HEK293 (cell line): ENCODE results near the gene WDR18.

Experiments used
- CTCF ChIA-PET: fragments of 350-600 bp; formaldehyde crosslinking; extraction: SDS; loops from one replicate; lab custom pipeline; 2021; ENCODE audit warnings: antibody characterized with exemption; lab: Yijun Ruan, JAX
- POLR2A ChIA-PET: fragments of 300-600 bp; formaldehyde crosslinking; extraction: SDS; loops from one replicate; lab custom pipeline; 2020; ENCODE audit warnings: antibody characterized with exemption, inconsistent platforms; lab: Yijun Ruan, JAX
- H3K27ac ChIP-seq: fragments of 200-500 bp; sonication (Bioruptor generic); 2 replicates; pipeline ENCODE4 v1.5.1; 2014; ENCODE audit warnings: low read depth, low read length, control low read depth, inconsistent platforms; ENCODE audit errors: extremely low read depth
- H3K36me3 ChIP-seq, 2 experiments: fragments of 200-500 bp in 1 of 2; sonication (Bioruptor generic) in 1 of 2; 1 replicate in 1 of 2; 2 replicates in 1 of 2; pipeline ENCODE4 v1.5.1; 2014 to 2017; ENCODE audit warnings: inconsistent platforms in 2 of 2, low read length in 2 of 2; ENCODE audit not compliant: control insufficient read depth in 2 of 2, insufficient read depth in 1 of 2
- H3K4me1 ChIP-seq: fragments of 200-500 bp; sonication (Bioruptor generic); 2 replicates; pipeline ENCODE4 v1.5.1; 2014; ENCODE audit warnings: mild to moderate bottlenecking, low read length, inconsistent platforms; ENCODE audit not compliant: control insufficient read depth, insufficient read depth
- H3K4me3 ChIP-seq: 2 replicates; pipeline ENCODE4 v1.5.1; 2011; ENCODE audit warnings: low read depth, mild to moderate bottlenecking, control low read depth, low read length, moderate library complexity
- H3K9me3 ChIP-seq: fragments of 200-500 bp; sonication (Bioruptor generic); 2 replicates; pipeline ENCODE4 v1.5.1; 2014; ENCODE audit warnings: low read depth, low read length, inconsistent platforms; ENCODE audit not compliant: control insufficient read depth, insufficient read depth
- FEZF1 ChIP-seq: fragments of 450-650 bp; formaldehyde crosslinking; IDR thresholded peaks from 2 replicates; pipeline ENCODE4 v1.5.1; 2016; ENCODE audit warnings: missing biosample characterization, missing genetic modification characterization
- IKZF3 ChIP-seq: fragments of 450-650 bp; IDR thresholded peaks from 2 replicates; pipeline ENCODE4 v1.5.0; 2018; ENCODE audit warnings: missing biosample characterization, mild to moderate bottlenecking, missing genetic modification characterization, moderate library complexity
- REPIN1 ChIP-seq: fragments of 450-650 bp; formaldehyde crosslinking; IDR thresholded peaks from 2 replicates; pipeline ENCODE4 v1.5.1; 2017; ENCODE audit warnings: missing biosample characterization, missing genetic modification characterization, low read depth
- SCRT2 ChIP-seq: fragments of 450-650 bp; formaldehyde crosslinking; IDR thresholded peaks from 2 replicates; pipeline ENCODE4 v1.5.1; 2016; ENCODE audit warnings: missing biosample characterization, missing genetic modification characterization
- TSHZ1 ChIP-seq: fragments of 450-650 bp; formaldehyde crosslinking; IDR thresholded peaks from 2 replicates; pipeline ENCODE4 v1.5.1; 2016; ENCODE audit warnings: missing biosample characterization, missing genetic modification characterization, borderline replicate concordance
- ZBTB10 ChIP-seq: fragments of 450-650 bp; formaldehyde crosslinking; IDR thresholded peaks from 2 replicates; pipeline ENCODE4 v1.5.1; 2016; ENCODE audit warnings: missing biosample characterization, missing genetic modification characterization
- ZBTB11 ChIP-seq: fragments of 450-650 bp; formaldehyde crosslinking; conservative IDR thresholded peaks from 2 replicates; pipeline ENCODE4 v1.5.1; 2016; ENCODE audit warnings: low read depth, missing biosample characterization, missing genetic modification characterization
- ZBTB8A ChIP-seq: fragments of 450-650 bp; formaldehyde crosslinking; IDR thresholded peaks from 2 replicates; pipeline ENCODE4 v1.5.1; 2016; ENCODE audit warnings: missing biosample characterization, missing genetic modification characterization
- ZNF121 ChIP-seq: fragments of 450-650 bp; formaldehyde crosslinking; IDR thresholded peaks from 2 replicates; pipeline ENCODE4 v1.5.1; 2016; ENCODE audit warnings: missing biosample characterization, missing genetic modification characterization
- ZNF292 ChIP-seq: fragments of 450-650 bp; formaldehyde crosslinking; IDR thresholded peaks from 2 replicates; pipeline ENCODE4 v1.5.1; 2016; ENCODE audit warnings: low read depth, missing biosample characterization, missing genetic modification characterization, borderline replicate concordance
- ZNF324 ChIP-seq: fragments of 450-650 bp; formaldehyde crosslinking; IDR thresholded peaks from 2 replicates; pipeline ENCODE4 v1.5.1; 2016; ENCODE audit warnings: missing biosample characterization, missing genetic modification characterization
- ZNF561 ChIP-seq: fragments of 450-650 bp; IDR thresholded peaks from 2 replicates; pipeline ENCODE4 v1.5.1; 2018; ENCODE audit warnings: missing biosample characterization, missing genetic modification characterization, borderline replicate concordance
- ZNF610 ChIP-seq: fragments of 450-650 bp; formaldehyde crosslinking; IDR thresholded peaks from 2 replicates; pipeline ENCODE4 v1.5.1; 2016; ENCODE audit warnings: missing biosample characterization, missing genetic modification characterization, borderline replicate concordance
- ZNF629 ChIP-seq: fragments of 450-650 bp; formaldehyde crosslinking; IDR thresholded peaks from 2 replicates; pipeline ENCODE4 v1.5.1; 2017; ENCODE audit warnings: missing biosample characterization, missing genetic modification characterization
- ZNF658 ChIP-seq: fragments of 450-650 bp; formaldehyde crosslinking; IDR thresholded peaks from 2 replicates; pipeline ENCODE4; 2016; ENCODE audit warnings: missing biosample characterization, missing genetic modification characterization
- ZNF701 ChIP-seq: fragments of 450-650 bp; formaldehyde crosslinking; IDR thresholded peaks from 2 replicates; pipeline ENCODE4 v1.5.1; 2016; ENCODE audit warnings: missing biosample characterization, missing genetic modification characterization
- ZNF776 ChIP-seq: fragments of 450-650 bp; formaldehyde crosslinking; IDR thresholded peaks from 2 replicates; pipeline ENCODE4 v1.5.0; 2017; ENCODE audit warnings: missing biosample characterization, missing genetic modification characterization, borderline replicate concordance
- ZNF843 ChIP-seq: fragments of 450-650 bp; formaldehyde crosslinking; IDR thresholded peaks from 2 replicates; pipeline ENCODE4 v1.5.1; 2016; ENCODE audit warnings: missing biosample characterization, missing genetic modification characterization
- TF ChIP-seq, protein P1 (sequence below): fragments of 450-650 bp; formaldehyde crosslinking; IDR thresholded peaks from 2 replicates; pipeline ENCODE4 v1.5.1; 2016; ENCODE audit warnings: missing biosample characterization, missing genetic modification characterization
- TF ChIP-seq, protein P2 (sequence below): fragments of 450-650 bp; formaldehyde crosslinking; IDR thresholded peaks from 2 replicates; pipeline ENCODE4 v1.5.1; 2017; ENCODE audit warnings: missing biosample characterization, mild to moderate bottlenecking, missing genetic modification characterization, moderate library complexity

WDR18 gene

DNA sequence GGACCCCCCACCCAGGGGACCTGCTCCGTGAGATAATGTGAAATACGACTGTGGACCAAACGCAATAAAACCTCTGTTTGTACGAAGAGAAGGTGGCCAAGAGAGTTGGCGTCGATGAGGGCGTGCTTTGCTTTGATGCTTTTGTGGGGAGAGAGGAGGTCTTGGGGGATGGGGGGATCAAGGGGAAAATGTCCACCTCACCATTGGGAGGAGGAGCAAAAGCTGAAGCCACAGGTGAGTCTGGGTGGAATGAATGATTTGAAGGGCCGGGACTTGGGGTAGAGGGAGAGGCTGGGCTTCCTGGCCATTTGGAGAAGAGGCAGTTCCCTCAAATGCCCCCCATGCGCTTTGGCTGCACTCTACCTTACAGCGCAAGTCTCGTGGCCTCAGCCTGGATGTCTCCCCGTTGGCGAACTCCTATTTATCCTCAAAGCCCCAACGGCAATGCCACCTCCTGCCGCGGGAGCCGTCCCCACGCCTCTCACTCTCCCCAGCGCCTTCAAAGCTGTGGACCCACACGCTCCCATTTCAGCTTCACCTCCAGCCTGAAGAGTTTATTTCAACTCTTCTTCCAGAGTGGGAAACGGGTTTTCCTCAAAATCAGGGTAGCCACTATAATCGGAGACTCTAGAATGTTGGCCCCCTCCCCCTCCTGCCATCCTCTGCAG, 55.0 kb downstream of the WDR18 start (continued):
- TF ChIP-seq, protein P1, sequence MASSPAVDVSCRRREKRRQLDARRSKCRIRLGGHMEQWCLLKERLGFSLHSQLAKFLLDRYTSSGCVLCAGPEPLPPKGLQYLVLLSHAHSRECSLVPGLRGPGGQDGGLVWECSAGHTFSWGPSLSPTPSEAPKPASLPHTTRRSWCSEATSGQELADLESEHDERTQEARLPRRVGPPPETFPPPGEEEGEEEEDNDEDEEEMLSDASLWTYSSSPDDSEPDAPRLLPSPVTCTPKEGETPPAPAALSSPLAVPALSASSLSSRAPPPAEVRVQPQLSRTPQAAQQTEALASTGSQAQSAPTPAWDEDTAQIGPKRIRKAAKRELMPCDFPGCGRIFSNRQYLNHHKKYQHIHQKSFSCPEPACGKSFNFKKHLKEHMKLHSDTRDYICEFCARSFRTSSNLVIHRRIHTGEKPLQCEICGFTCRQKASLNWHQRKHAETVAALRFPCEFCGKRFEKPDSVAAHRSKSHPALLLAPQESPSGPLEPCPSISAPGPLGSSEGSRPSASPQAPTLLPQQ (tag by site-specific recombination), result peak; percentile 61
- TF ChIP-seq ZNF658 (tag by site-specific recombination) (no peak), ZNF701 (tag by site-specific recombination) (no peak), IKZF3 (peak; percentile 11; the same call in 1 of the 2 replicates), SCRT2 (tag by site-specific recombination) (peak; percentile 55; the same call in 1 of the 2 replicates), ZNF610 (tag by site-specific recombination) (no peak)

DNA sequence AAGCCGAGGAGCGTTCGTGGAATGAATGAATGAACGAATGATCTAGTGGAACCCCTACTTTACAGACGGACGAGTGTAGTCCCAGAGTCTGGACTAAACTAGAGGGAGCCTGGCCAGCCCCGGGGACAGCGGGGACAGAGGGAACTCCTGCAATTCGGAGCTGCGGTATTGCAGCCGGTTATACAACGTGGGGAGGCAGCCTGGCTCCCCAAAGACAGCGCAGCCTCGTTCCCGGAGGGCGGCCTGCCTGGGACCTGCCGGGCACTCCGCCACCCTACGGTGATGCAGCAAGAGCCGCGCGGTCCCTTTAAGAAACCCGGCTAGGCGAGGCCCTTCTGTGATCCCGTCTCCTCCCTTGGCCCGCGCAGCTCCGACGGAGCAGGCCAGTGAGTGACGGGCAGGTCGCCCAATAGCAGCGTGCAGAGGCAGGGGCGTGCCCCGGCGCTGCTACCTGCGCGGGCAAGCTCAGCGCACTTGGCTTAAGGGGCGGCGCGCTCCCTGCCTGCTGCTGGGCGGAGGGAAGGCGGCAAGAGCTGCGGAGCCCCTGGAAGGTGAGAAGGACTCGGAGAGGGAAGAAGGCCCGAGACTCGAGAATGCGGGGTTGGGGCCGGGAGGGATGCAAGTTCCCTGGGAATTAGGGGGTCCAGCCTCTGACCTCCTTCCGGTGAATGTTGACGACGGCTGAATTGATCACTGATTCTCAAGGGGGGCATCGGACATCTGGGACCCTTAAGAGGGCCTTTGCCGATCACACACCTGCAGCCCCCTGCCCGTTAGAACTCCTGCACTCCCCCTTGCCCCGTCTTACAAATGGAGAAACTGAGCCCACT, 55.7 kb downstream of the WDR18 start, which contains the start of gene ABCA7:
Gene ABCA7, plus strand, starts transcription at position 462 of the 830 bp plus-strand sequence. CDS start 1,255 bp downstream, outside the sequence.
- Histone ChIP-seq H3K4me3 (peak within 1 kb of the TSS; percentile 54), H3K4me1 (no peaks in the 10 kb centered on the region; the same call in 1 of the 2 replicates), H3K36me3 (peaks cover 0 to 20% of the 10 kb centered on the region in 2 experiments; a peak in 1 of 3 replicates), H3K27ac (peak within 1 kb of the TSS; percentile 21; the same call in 1 of the 2 replicates), H3K9me3 (no peaks in the 10 kb centered on the region)
- POLR2A ChIA-PET, result interaction anchor here (0.6 to 5.8 kb wide), 12 partner anchors 12 to 229 kb away, joined by 3 to 60 read pairs (median 3); partner anchors contain the start of genes CIRBP, CNN2 and GPX4
- CTCF ChIA-PET, result interaction anchor here (0.6 to 1.4 kb wide), 4 partner anchors 11 to 185 kb away, joined by 3 to 4 read pairs (median 3); no protein-coding TSS in a partner anchor
- TF ChIP-seq ZNF292 (tag by site-specific recombination) (peak; percentile 5; the same call in 1 of the 2 replicates), ZBTB8A (tag by site-specific recombination) (peak; percentile 90), ZNF561 (tag by site-specific recombination) (0 out of 2 replicates have a peak, but pooled peaks have one; percentile 48), FEZF1 (tag by site-specific recombination) (no peak), ZBTB10 (tag by site-specific recombination) (peak; percentile 73), ZNF121 (tag by site-specific recombination) (no peak), TSHZ1 (tag by site-specific recombination) (no peak), REPIN1 (tag by site-specific recombination) (no peak), ZNF324 (tag by site-specific recombination) (no peak), ZNF629 (tag by site-specific recombination) (peak; percentile 77), ZBTB11 (peak; percentile 25; the same call in 1 of the 2 replicates), ZNF843 (tag by site-specific recombination) (no peak; the same call in 1 of the 2 replicates), ZNF658 (tag by site-specific recombination) (no peak), ZNF776 (tag by site-specific recombination) (no peak)
- TF ChIP-seq, protein P2, sequence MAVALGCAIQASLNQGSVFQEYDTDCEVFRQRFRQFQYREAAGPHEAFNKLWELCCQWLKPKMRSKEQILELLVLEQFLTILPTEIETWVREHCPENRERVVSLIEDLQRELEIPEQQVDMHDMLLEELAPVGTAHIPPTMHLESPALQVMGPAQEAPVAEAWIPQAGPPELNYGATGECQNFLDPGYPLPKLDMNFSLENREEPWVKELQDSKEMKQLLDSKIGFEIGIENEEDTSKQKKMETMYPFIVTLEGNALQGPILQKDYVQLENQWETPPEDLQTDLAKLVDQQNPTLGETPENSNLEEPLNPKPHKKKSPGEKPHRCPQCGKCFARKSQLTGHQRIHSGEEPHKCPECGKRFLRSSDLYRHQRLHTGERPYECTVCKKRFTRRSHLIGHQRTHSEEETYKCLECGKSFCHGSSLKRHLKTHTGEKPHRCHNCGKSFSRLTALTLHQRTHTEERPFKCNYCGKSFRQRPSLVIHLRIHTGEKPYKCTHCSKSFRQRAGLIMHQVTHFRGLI (tag by site-specific recombination), result no peak
